Suprapubic skin (tissue), 4 donors: Measurements from ENCODE around the gene KIRREL3. TPM values are rescaled to one million over a fixed set of nuclear protein-coding genes. Genes with fewer than 3 reads are reported as not detected.

Source experiments
- DNase-seq, 2 donors: peaks; one replicate each; pipeline ENCODE4 v3.0.0-alpha.2; 2019; ENCODE audit warnings: low spot score in 2 of 2
- H3K27ac ChIP-seq: fragments of 200-600 bp; sonication (generic); one replicate; pipeline ENCODE4 v1.5.1; 2019
- H3K27me3 ChIP-seq: fragments of 200-600 bp; sonication (generic); one replicate; pipeline ENCODE4 v1.5.1; 2019
- H3K36me3 ChIP-seq: fragments of 200-600 bp; sonication (generic); one replicate; pipeline ENCODE4 v1.5.1; 2019
- H3K4me1 ChIP-seq: fragments of 200-600 bp; sonication (generic); one replicate; pipeline ENCODE4 v1.5.1; 2019
- H3K4me3 ChIP-seq: fragments of 200-600 bp; sonication (generic); one replicate; pipeline ENCODE4 v1.5.1; 2019; ENCODE audit warnings: mild to moderate bottlenecking
- H3K9me3 ChIP-seq: fragments of 200-600 bp; sonication (generic); one replicate; pipeline ENCODE4 v1.5.1; 2019
- EP300 ChIP-seq: sonication (generic); formaldehyde crosslinking; IDR thresholded peaks from one replicate; pipeline ENCODE4 v1.6.1; 2017; ENCODE audit warnings: antibody characterized with exemption
- POLR2A ChIP-seq, 2 donors: fragments of 450-650 bp; IDR thresholded peaks; one replicate each; pipeline ENCODE4 v1.6.1; 2017; ENCODE audit warnings: antibody characterized with exemption in 2 of 2, mild to moderate bottlenecking in 2 of 2, moderate library complexity in 2 of 2
- POLR2AphosphoS5 ChIP-seq, 3 donors: sonication (generic); formaldehyde crosslinking; IDR thresholded peaks; one replicate each; pipeline ENCODE4 v1.6.1; 2017; ENCODE audit warnings: antibody characterized with exemption in 3 of 3
- WGBS: methylation state at CpG from one replicate; pipeline ENCODE4 v1.1.5; 2018; 5-methylcytosine and 5-hydroxymethylcytosine counted together
- total RNA-seq, 4 donors: library from RNA; depleted of rRNA; stranded (reverse); fragments of >200 nt; gene quantifications; one replicate each; pipeline ENCODE4 v1.1.0, GENCODE V29; 2016
- TF ChIP-seq, protein P1 (sequence below), 2 donors: fragments of 200-600 bp in 1 of 2; fragments of 450-650 bp in 1 of 2; sonication (generic) in 1 of 2; IDR thresholded peaks; one replicate each; pipeline ENCODE4 v1.5.1; 2016 to 2019; ENCODE audit warnings: antibody characterized with exemption in 2 of 2, mild to moderate bottlenecking in 1 of 2, moderate library complexity in 1 of 2

Gene KIRREL3
- total RNA-seq, 4 donors from 2014 or later: 0.17 TPM; not detected in 3

DNA sequence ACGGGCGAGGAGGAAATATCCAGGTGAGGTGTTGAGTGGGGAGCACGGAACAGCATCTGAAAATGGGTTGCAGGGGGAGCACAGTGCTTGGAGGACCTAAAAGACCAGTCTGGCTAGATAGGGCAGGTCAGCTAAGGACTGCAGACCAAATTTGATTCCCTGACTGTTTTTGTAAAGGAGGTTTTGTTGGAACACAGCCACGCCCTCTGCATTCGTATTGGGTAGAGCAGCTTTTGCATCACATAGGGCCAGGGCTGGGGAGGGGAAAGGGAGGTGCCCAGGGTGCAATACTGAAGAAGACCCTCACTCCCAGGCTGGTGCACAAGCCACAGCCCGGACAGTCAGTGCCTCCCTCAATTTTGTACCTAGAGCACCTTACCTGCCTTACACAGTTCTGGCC, 286.8 kb downstream of the KIRREL3 start:
- Histone ChIP-seq H3K27me3 (peaks cover 24% of the 10 kb centered on the region), H3K36me3 (no peaks in the 10 kb centered on the region), H3K9me3 (no peaks in the 10 kb centered on the region), H3K27ac (no peak overlapping the region), H3K4me3 (no peak overlapping the region), H3K4me1 (peaks cover 6% of the 10 kb centered on the region)
- WGBS: 85% methylated on average over 6 of the region's 6 CpGs
- TF ChIP-seq, protein P1, sequence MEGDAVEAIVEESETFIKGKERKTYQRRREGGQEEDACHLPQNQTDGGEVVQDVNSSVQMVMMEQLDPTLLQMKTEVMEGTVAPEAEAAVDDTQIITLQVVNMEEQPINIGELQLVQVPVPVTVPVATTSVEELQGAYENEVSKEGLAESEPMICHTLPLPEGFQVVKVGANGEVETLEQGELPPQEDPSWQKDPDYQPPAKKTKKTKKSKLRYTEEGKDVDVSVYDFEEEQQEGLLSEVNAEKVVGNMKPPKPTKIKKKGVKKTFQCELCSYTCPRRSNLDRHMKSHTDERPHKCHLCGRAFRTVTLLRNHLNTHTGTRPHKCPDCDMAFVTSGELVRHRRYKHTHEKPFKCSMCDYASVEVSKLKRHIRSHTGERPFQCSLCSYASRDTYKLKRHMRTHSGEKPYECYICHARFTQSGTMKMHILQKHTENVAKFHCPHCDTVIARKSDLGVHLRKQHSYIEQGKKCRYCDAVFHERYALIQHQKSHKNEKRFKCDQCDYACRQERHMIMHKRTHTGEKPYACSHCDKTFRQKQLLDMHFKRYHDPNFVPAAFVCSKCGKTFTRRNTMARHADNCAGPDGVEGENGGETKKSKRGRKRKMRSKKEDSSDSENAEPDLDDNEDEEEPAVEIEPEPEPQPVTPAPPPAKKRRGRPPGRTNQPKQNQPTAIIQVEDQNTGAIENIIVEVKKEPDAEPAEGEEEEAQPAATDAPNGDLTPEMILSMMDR (IDR thresholded peaks at IDR 0.05): no peak
- TF ChIP-seq POLR2A (IDR thresholded peaks at IDR 0.05): no peak
- TF ChIP-seq EP300: no peak
- TF ChIP-seq POLR2AphosphoS5 (IDR thresholded peaks at IDR 0.05): no peak
- no peak for DNase-seq

DNA sequence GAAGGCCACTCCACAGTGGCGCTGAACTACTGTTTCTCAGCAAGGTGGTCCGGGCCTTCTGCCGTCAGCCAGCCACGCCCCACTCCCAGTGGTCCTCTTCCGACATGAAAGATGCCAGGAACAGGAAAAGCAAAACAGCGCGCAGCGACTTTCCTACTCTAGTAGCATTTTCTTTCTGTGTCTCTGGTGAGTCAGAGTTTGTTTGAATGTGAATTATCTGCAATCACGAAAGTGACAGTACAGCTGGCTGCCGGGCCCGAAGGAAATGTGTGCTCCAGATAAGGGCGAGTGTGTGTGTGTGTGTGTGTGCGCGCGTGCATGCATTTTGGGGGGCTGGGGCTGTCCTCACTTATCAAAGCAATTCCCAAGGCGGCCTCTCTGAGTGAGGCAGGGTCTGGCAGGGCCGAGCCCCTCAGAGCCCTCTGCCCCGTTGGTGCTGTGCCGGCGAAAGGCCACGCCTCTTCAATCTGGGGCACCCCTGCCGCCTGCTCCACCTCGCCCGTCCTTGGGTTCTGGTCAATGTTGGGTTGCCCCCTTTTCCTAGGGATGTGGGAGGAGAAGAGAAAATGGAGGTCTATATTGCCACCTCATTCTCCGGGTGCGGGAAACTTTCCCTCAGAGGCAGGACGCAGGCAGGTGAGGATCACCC, 288.5 kb downstream of the KIRREL3 start:
- WGBS: 73% methylated on average over 20 of the region's 27 CpGs
- no peak for DNase-seq
- Histone ChIP-seq H3K4me1 (no peaks in the 10 kb centered on the region), H3K36me3 (no peaks in the 10 kb centered on the region), H3K27ac (no peak overlapping the region), H3K27me3 (peaks cover 29% of the 10 kb centered on the region), H3K4me3 (no peak overlapping the region), H3K9me3 (no peaks in the 10 kb centered on the region)
- TF ChIP-seq EP300 (no peak), POLR2AphosphoS5 (IDR thresholded peaks at IDR 0.05) (no peak), POLR2A (IDR thresholded peaks at IDR 0.05) (no peak)
- TF ChIP-seq, protein P1 (IDR thresholded peaks at IDR 0.05): no peak

DNA sequence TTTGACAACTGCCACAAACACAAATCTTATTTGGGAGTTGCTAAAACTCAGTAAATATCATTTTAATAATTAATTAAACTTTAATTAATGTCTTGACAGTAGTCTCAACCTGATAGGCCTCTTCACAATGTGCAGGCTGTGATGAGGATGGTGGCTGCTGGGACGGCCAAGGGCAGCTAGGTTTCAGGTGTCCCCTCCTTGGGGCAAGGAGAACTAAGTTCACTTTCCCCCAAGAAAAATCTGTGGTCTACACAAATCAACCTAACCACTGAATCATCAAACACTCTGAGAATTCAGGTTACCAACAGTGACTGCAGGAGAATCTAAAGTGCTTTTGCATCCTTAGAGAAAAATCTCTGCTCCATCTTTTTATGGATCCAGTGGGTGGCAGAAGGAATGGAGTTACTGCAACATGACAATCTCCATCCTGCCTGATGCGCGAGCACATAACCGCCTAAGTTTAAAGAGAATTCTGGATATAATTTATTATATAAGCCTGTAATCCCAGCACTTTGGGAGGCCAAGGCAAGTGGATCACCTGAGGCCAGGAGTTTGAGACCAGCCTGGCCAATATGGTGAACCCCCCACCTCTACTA, 289.7 kb downstream of the KIRREL3 start:
- H3K9me3 ChIP-seq: no peaks in the 10 kb centered on the region
- peaks cover 29% of the 10 kb centered on the region for H3K27me3 ChIP-seq
- no peak overlapping the region for H3K4me3 ChIP-seq
- TF ChIP-seq POLR2A (IDR thresholded peaks at IDR 0.05) (no peak), POLR2AphosphoS5 (IDR thresholded peaks at IDR 0.05) (no peak), EP300 (no peak)
- TF ChIP-seq, protein P1 (IDR thresholded peaks at IDR 0.05): no peak
- 90% methylated on average over 4 of the region's 4 CpGs for WGBS
- H3K27ac ChIP-seq: no peak overlapping the region
- DNase-seq: no peak
- no peaks in the 10 kb centered on the region for H3K4me1 ChIP-seq
- no peaks in the 10 kb centered on the region for H3K36me3 ChIP-seq

DNA sequence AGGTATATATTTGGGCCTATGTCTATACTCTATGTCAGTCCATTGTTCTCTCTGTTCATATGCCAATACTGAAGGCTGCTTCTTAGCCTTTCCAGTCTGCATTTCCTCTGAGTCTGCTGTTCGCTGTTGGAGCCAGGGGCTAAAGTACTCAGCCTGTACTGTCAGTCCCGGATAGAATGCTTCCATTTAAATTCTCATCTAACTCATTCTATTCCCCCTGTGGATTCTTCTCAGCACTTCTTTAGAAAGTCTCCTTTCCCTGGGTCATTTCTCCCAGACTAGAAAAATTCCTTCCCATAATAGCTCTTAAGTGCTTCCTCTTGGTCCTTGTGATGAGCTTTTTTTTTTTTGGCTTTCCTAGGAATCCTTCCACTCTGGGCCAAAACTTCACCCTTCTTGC, 293.1 kb downstream of the KIRREL3 start:
- DNase-seq: no peak
- Histone ChIP-seq H3K4me3 (no peak overlapping the region), H3K27ac (no peak overlapping the region), H3K36me3 (no peaks in the 10 kb centered on the region), H3K4me1 (no peaks in the 10 kb centered on the region), H3K27me3 (peaks cover 19% of the 10 kb centered on the region), H3K9me3 (no peaks in the 10 kb centered on the region)
- 59% methylated on average over 2 of the region's 2 CpGs for WGBS
- TF ChIP-seq POLR2A (IDR thresholded peaks at IDR 0.05): no peak

DNA sequence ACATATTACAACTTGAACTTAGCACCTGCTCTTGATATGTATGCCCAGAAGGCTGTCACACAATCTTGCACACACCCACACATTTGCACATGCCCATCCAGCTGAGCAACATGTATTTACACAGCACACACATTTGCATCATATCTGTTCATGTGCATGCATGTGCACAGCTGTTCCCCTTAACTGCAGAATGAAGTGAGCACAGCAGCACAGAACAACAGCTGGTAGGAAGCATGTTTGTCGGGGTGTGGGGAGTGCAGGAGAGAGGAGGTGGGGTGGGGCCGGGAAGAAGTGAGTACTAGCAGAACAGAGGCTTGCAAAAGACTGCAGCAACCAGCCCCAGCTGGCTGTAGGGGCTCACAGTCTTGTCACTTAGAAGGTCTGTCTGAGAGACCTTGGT, 296.5 kb downstream of the KIRREL3 start:
- Histone ChIP-seq H3K27ac (no peak overlapping the region), H3K27me3 (peaks cover 5% of the 10 kb centered on the region), H3K4me1 (no peaks in the 10 kb centered on the region), H3K36me3 (no peaks in the 10 kb centered on the region), H3K4me3 (no peak overlapping the region), H3K9me3 (no peaks in the 10 kb centered on the region)
- DNase-seq: no peak
- TF ChIP-seq EP300 (no peak), POLR2A (IDR thresholded peaks at IDR 0.05) (no peak)
- 35% methylated on average over 2 of the region's 2 CpGs for WGBS

DNA sequence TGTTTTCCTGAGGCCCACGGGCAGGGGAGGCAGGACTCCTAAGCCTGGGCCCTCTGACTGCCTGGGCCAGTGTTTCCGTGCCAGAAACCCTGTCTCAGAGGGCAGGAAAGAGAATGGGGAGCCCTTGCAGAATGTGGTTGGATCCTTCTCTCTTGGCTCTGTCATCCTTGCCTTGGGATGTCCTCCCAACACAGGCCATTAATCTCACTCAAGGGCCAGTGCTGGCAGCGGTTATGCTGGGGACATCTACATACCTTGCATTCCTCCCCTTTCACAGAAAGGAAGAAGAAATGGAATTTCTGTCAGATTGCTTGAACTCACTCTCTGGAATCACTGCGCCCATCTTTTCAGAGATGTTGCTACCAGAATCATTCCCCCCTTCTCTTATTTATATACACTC, 296.9 kb downstream of the KIRREL3 start:
- 75% methylated on average over 4 of the region's 4 CpGs for WGBS
- no peaks in the 10 kb centered on the region for H3K36me3 ChIP-seq

More for the DNA sequence above, 296.9 kb downstream of the KIRREL3 start:
- Histone ChIP-seq H3K4me3 (no peak overlapping the region), H3K4me1 (no peaks in the 10 kb centered on the region), H3K27me3 (peaks cover 4% of the 10 kb centered on the region), H3K9me3 (no peaks in the 10 kb centered on the region), H3K27ac (no peak overlapping the region)
- no peak for DNase-seq
- TF ChIP-seq EP300: no peak
- TF ChIP-seq POLR2AphosphoS5 (IDR thresholded peaks at IDR 0.05): no peak
- TF ChIP-seq, protein P1 (IDR thresholded peaks at IDR 0.05): no peak
- no peak for TF ChIP-seq POLR2A (IDR thresholded peaks at IDR 0.05)
